DMS79 treated with DMSO at 0.1 percent for 48 hours (cell line): Measurements from ENCODE around the gene THSD7B.

Experiments
- DNase-seq: peaks from one replicate; lab custom pipeline; 2025; lab: John Stamatoyannopoulos, UW

THSD7B gene

GRCh38 chr2:137405496-137405895 lies 640.2 kb downstream of the THSD7B start:
- DNase-seq = no peak

GRCh38 chr2:137411585-137411984 lies 646.2 kb downstream of the THSD7B start:
- DNase-seq = no peak

- DNase-seq = no peak
Measured at GRCh38 chr2:137420744-137421143, 655.4 kb downstream of the THSD7B start.

GRCh38 chr2:137435162-137435561 lies 669.8 kb downstream of the THSD7B start:
- no peak for DNase-seq

- DNase-seq = no peak
Measured at GRCh38 chr2:137437386-137437785, 672.0 kb downstream of the THSD7B start.

GRCh38 chr2:137444970-137445369 lies 679.6 kb downstream of the THSD7B start:
- DNase-seq = no peak

GRCh38 chr2:137449454-137449853 lies 684.1 kb downstream of the THSD7B start:
- DNase-seq = no peak

GRCh38 chr2:137454886-137455285 lies 689.5 kb downstream of the THSD7B start:
- DNase-seq = no peak

GRCh38 chr2:137467246-137467862 lies 702.0 kb downstream of the THSD7B start:
- no peak for DNase-seq

GRCh38 chr2:137493261-137493660 lies 727.9 kb downstream of the THSD7B start:
- peak; percentile 61 for DNase-seq

GRCh38 chr2:137500599-137500998 lies 735.3 kb downstream of the THSD7B start:
- no peak for DNase-seq

GRCh38 chr2:137507237-137507636 lies 741.9 kb downstream of the THSD7B start:
- DNase-seq = peak; percentile 86

- DNase-seq = peak; percentile 56
Measured at GRCh38 chr2:137508739-137509384, 743.5 kb downstream of the THSD7B start.

- DNase-seq = no peak
Measured at GRCh38 chr2:137511526-137511925, 746.2 kb downstream of the THSD7B start.

- DNase-seq = peak; percentile 91
Measured at GRCh38 chr2:137521653-137522619, 756.6 kb downstream of the THSD7B start.

GRCh38 chr2:137522620-137523011 lies 757.3 kb downstream of the THSD7B start:
- DNase-seq = peak; percentile 95

GRCh38 chr2:137523931-137524330 lies 758.6 kb downstream of the THSD7B start:
- peak; percentile 96 for DNase-seq

GRCh38 chr2:137525132-137525531 lies 759.8 kb downstream of the THSD7B start:
- DNase-seq = peak; percentile 69

- DNase-seq = peak; percentile 74
Measured at GRCh38 chr2:137525641-137526190, 760.4 kb downstream of the THSD7B start.

GRCh38 chr2:137535897-137536296 lies 770.6 kb downstream of the THSD7B start:
- DNase-seq = no peak

GRCh38 chr2:137539336-137539735 lies 774.0 kb downstream of the THSD7B start:
- no peak for DNase-seq

GRCh38 chr2:137547842-137548241 lies 782.5 kb downstream of the THSD7B start:
- no peak for DNase-seq
